Measurements from ENCODE around the gene C16orf96. TPM values are rescaled to one million over a fixed set of nuclear protein-coding genes. Genes with fewer than 3 reads are reported as not detected.

Gene C16orf96
- total RNA-seq, 1 experiment from 2014 or later: 1.3 TPM

DNA sequence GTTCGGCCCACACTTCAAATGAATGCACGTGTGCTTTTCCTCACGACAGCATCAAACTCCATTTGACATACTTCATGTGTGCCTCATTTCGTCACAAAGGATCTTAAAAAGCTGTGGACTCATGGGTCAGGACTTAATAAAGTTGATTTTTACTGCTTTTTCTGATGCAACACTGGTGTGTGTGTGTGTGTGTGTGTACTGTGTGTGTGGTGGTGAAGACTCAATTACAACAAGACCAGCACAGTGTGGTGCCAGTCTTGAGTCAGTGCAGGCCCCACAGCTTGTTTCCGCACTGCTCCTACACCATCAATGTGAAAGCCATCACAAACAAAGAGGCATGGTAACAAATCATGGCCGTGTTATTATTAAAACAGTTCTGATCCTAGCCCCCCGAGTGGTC, 35.2 kb upstream of the C16orf96 start (continued):
- TF ChIP-seq, protein P1, sequence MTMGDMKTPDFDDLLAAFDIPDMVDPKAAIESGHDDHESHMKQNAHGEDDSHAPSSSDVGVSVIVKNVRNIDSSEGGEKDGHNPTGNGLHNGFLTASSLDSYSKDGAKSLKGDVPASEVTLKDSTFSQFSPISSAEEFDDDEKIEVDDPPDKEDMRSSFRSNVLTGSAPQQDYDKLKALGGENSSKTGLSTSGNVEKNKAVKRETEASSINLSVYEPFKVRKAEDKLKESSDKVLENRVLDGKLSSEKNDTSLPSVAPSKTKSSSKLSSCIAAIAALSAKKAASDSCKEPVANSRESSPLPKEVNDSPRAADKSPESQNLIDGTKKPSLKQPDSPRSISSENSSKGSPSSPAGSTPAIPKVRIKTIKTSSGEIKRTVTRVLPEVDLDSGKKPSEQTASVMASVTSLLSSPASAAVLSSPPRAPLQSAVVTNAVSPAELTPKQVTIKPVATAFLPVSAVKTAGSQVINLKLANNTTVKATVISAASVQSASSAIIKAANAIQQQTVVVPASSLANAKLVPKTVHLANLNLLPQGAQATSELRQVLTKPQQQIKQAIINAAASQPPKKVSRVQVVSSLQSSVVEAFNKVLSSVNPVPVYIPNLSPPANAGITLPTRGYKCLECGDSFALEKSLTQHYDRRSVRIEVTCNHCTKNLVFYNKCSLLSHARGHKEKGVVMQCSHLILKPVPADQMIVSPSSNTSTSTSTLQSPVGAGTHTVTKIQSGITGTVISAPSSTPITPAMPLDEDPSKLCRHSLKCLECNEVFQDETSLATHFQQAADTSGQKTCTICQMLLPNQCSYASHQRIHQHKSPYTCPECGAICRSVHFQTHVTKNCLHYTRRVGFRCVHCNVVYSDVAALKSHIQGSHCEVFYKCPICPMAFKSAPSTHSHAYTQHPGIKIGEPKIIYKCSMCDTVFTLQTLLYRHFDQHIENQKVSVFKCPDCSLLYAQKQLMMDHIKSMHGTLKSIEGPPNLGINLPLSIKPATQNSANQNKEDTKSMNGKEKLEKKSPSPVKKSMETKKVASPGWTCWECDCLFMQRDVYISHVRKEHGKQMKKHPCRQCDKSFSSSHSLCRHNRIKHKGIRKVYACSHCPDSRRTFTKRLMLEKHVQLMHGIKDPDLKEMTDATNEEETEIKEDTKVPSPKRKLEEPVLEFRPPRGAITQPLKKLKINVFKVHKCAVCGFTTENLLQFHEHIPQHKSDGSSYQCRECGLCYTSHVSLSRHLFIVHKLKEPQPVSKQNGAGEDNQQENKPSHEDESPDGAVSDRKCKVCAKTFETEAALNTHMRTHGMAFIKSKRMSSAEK (CRISPR knock-in tag; IDR thresholded peaks at IDR 0.05; ENCODE audit: borderline replicate concordance): no peak

DNA sequence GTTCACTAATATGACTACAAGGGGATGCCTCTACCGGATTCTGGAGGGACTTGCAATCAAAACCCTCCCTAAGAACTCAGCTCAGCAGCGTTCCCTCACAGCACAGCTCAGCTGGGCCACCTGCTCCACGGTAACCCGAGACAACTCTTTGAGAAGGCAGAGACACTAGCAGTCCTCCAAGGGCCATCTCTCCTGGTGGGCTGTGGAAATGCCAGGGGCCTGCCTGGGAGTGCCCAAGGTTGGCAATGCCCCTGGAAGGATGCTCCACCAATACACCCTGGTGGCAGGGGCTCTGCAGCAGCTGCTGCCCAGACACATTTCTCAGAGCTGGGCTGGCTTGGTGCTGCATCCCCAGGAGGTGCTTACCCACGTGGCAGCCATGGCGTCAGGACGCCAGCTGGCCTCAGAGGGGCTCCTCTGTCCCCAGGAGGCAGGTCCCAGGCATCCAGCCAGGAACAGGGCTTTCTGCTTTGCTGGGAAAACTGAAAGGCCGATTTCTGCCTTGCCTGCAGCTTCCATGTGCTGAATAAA, 34.0 kb upstream of the C16orf96 start:
- DNase-seq (ENCODE audit: low spot score) (peak; percentile 46), ATAC-seq (peak; percentile 45)
- Mint-ChIP-seq H3K9me3 (no peaks in the 10 kb centered on the region), H3K36me3 (no peaks in the 10 kb centered on the region), H3K4me1 (peaks cover 54% of the 10 kb centered on the region), H3K4me3 (no peak overlapping the region), H3K27me3 (ENCODE audit: low read depth) (no peaks in the 10 kb centered on the region), H3K27ac (peak overlapping the region; percentile 80)
- ChIA-PET POLR2A (interaction anchor here (0.6 to 1.2 kb wide), 3 partner anchors 13 to 569 kb away, joined by 3 read pairs; no protein-coding TSS in a partner anchor), CTCF (interaction anchor here (1.0 to 2.4 kb wide), 6 partner anchors 15 to 128 kb away, joined by 3 to 16 read pairs (median 8); partner anchors contain the start of gene CDIP1)
- TF ChIP-seq ZNF232 (CRISPR knock-in tag; IDR thresholded peaks at IDR 0.05) (no peak), MXD4 (CRISPR knock-in tag; IDR thresholded peaks at IDR 0.05; ENCODE audit: borderline replicate concordance) (no peak), OVOL2 (CRISPR knock-in tag; IDR thresholded peaks at IDR 0.05; ENCODE audit: borderline replicate concordance) (no peak), FOXP1 (CRISPR knock-in tag; IDR thresholded peaks at IDR 0.05; ENCODE audit: borderline replicate concordance) (no peak), TEAD1 (CRISPR knock-in tag; IDR thresholded peaks at IDR 0.05) (no peak), ZNF138 (CRISPR knock-in tag; conservative IDR thresholded peaks at IDR 0.05) (no peak), MYBL2 (CRISPR knock-in tag; IDR thresholded peaks at IDR 0.05) (no peak)

DNA sequence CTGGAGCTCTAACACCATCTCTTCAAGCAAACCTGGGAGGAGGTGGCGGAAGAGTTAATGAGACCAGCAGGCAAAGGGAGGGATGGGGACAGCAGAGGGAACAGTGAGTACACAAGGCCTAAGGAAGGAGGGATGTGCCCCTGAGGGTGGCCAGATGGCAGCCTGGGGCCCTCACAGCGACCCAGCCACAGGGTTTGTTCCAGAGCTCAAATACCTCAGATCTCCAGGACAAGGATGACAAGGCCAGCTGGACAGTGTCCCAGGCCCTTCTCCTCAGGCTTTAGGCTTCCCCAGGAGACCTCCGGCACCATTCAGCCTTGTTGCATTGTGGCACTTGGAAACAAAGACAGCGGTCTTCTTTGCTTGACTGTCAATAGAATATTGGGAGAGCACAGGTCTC, 32.5 kb upstream of the C16orf96 start:
- Mint-ChIP-seq H3K27me3 (ENCODE audit: low read depth) (no peaks in the 10 kb centered on the region), H3K27ac (no peak overlapping the region), H3K4me1 (peaks cover 52% of the 10 kb centered on the region), H3K36me3 (0 out of 2 replicates have a peak, but pooled peaks cover 2% of the 10 kb centered on the region), H3K9me3 (no peaks in the 10 kb centered on the region), H3K4me3 (no peak overlapping the region)
- DNase-seq (ENCODE audit: low spot score): no peak
- ChIA-PET POLR2A (interaction anchor here (1.3 kb wide), 1 partner anchor 15 kb away, joined by 5 read pairs; the partner anchor contains the start of gene CDIP1), CTCF (interaction anchor here (0.7 to 2.4 kb wide), 4 partner anchors 9 to 270 kb away, joined by 3 to 12 read pairs (median 4); no protein-coding TSS in a partner anchor)
- TF ChIP-seq ELF4 (CRISPR knock-in tag; IDR thresholded peaks at IDR 0.05; ENCODE audit: low read depth) (no peak), SMAD4 (CRISPR knock-in tag; IDR thresholded peaks at IDR 0.05) (no peak), MYBL2 (CRISPR knock-in tag; IDR thresholded peaks at IDR 0.05) (no peak), MXD4 (CRISPR knock-in tag; IDR thresholded peaks at IDR 0.05; ENCODE audit: borderline replicate concordance) (no peak), SP1 (CRISPR knock-in tag; conservative IDR thresholded peaks at IDR 0.05) (no peak), HMGA2 (CRISPR knock-in tag; IDR thresholded peaks at IDR 0.05) (no peak), NR2C2 (CRISPR knock-in tag; IDR thresholded peaks at IDR 0.05) (no peak), ZNF671 (CRISPR knock-in tag; IDR thresholded peaks at IDR 0.05) (no peak), ZNF263 (CRISPR knock-in tag; IDR thresholded peaks at IDR 0.05; ENCODE audit: low read depth) (no peak), ZNF219 (CRISPR knock-in tag; IDR thresholded peaks at IDR 0.05; ENCODE audit: borderline replicate concordance) (no peak), TCF7 (CRISPR knock-in tag; IDR thresholded peaks at IDR 0.05; ENCODE audit: low read depth) (no peak), ZNF396 (CRISPR knock-in tag; IDR thresholded peaks at IDR 0.05; ENCODE audit: borderline replicate concordance) (no peak), ZNF317 (CRISPR knock-in tag; IDR thresholded peaks at IDR 0.05; ENCODE audit: borderline replicate concordance, low read depth) (no peak)
- TF ChIP-seq, protein P2, sequence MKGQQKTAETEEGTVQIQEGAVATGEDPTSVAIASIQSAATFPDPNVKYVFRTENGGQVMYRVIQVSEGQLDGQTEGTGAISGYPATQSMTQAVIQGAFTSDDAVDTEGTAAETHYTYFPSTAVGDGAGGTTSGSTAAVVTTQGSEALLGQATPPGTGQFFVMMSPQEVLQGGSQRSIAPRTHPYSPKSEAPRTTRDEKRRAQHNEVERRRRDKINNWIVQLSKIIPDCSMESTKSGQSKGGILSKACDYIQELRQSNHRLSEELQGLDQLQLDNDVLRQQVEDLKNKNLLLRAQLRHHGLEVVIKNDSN (CRISPR knock-in tag; IDR thresholded peaks at IDR 0.05): no peak
- TF ChIP-seq, protein P3, sequence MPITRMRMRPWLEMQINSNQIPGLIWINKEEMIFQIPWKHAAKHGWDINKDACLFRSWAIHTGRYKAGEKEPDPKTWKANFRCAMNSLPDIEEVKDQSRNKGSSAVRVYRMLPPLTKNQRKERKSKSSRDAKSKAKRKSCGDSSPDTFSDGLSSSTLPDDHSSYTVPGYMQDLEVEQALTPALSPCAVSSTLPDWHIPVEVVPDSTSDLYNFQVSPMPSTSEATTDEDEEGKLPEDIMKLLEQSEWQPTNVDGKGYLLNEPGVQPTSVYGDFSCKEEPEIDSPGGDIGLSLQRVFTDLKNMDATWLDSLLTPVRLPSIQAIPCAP (CRISPR knock-in tag; IDR thresholded peaks at IDR 0.05): no peak
- TF ChIP-seq, protein P4, sequence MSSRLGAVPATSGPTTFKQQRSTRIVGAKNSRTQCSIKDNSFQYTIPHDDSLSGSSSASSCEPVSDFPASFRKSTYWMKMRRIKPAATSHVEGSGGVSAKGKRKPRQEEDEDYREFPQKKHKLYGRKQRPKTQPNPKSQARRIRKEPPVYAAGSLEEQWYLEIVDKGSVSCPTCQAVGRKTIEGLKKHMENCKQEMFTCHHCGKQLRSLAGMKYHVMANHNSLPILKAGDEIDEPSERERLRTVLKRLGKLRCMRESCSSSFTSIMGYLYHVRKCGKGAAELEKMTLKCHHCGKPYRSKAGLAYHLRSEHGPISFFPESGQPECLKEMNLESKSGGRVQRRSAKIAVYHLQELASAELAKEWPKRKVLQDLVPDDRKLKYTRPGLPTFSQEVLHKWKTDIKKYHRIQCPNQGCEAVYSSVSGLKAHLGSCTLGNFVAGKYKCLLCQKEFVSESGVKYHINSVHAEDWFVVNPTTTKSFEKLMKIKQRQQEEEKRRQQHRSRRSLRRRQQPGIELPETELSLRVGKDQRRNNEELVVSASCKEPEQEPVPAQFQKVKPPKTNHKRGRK (CRISPR knock-in tag; IDR thresholded peaks at IDR 0.05; ENCODE audit: borderline replicate concordance): no peak
- no peak for ATAC-seq

Data from WTC11 (cell line).